Natural killer cell (primary cell): ENCODE data around the gene KCTD21. TPM values are rescaled to one million over a fixed set of nuclear protein-coding genes. Genes with fewer than 3 reads are reported as not detected.

Experiments
- ATAC-seq, 3 donors: fragments of 150-1000 bp in 2 of 3; fragments of 200-7000 bp in 1 of 3; cut with Tn5 transposase; 1 replicate in 1 of 3; 2 replicates in 2 of 3; pipeline ENCODE4 v1.10.0; 2021; ENCODE audit warnings: mild to moderate bottlenecking in 2 of 3, moderate library complexity in 2 of 3
- DNase-seq, 2 donors: peaks; one replicate each; pipeline versions ENCODE4 v3.0.0 to v3.0.0-alpha.2; 2013 to 2021; ENCODE audit warnings: mixed read lengths in 1 of 2
- H3K27ac ChIP-seq: one replicate; pipeline ENCODE4 v1.5.1; 2013; ENCODE audit warnings: mild to moderate bottlenecking, low read length
- H3K27me3 ChIP-seq: one replicate; pipeline ENCODE4 v1.6.1; 2013; ENCODE audit warnings: low read length; ENCODE audit not compliant: control insufficient read depth, insufficient read depth
- H3K36me3 ChIP-seq: one replicate; pipeline ENCODE4 v1.6.1; 2013; ENCODE audit warnings: low read length; ENCODE audit not compliant: control insufficient read depth, insufficient read depth
- H3K4me1 ChIP-seq: one replicate; pipeline ENCODE4 v1.6.1; 2013; ENCODE audit warnings: low read length; ENCODE audit not compliant: control insufficient read depth, insufficient read depth
- H3K4me3 ChIP-seq: one replicate; pipeline ENCODE4 v1.5.1; 2013; ENCODE audit warnings: low read length
- H3K9me3 ChIP-seq: one replicate; pipeline ENCODE4 v1.6.1; 2013; ENCODE audit warnings: low read length; ENCODE audit not compliant: control insufficient read depth, insufficient read depth
- H3K27ac Mint-ChIP-seq, 2 donors: one replicate each; pipeline ENCODE4 v1.8.0; 2022; ENCODE audit warnings: mild to moderate bottlenecking in 2 of 2, mixed read lengths in 2 of 2, moderate library complexity in 1 of 2
- H3K27me3 Mint-ChIP-seq, 2 donors: one replicate each; pipeline ENCODE4 v1.8.0; 2022; ENCODE audit warnings: low read depth in 2 of 2, mixed read lengths in 2 of 2
- H3K36me3 Mint-ChIP-seq: one replicate; pipeline ENCODE4 v1.8.0; 2022; ENCODE audit warnings: mixed read lengths
- H3K4me1 Mint-ChIP-seq, 2 donors: one replicate each; pipeline ENCODE4 v1.8.0; 2022; ENCODE audit warnings: mixed read lengths in 2 of 2
- H3K4me3 Mint-ChIP-seq: one replicate; pipeline ENCODE4 v1.8.0; 2022; ENCODE audit warnings: mild to moderate bottlenecking, moderate library complexity, mixed read lengths
- H3K9me3 Mint-ChIP-seq, 2 donors: one replicate each; pipeline ENCODE4 v1.8.0; 2022; ENCODE audit warnings: mixed read lengths in 2 of 2
- CTCF ChIP-seq: fragments of 200-600 bp; IDR thresholded peaks from one replicate; pipeline ENCODE4 v1.8.0; 2022; ENCODE audit warnings: antibody characterized with exemption
- WGBS: methylation state at CpG from one replicate; pipeline ENCODE4 v1.1.7; 2013; ENCODE audit warnings: missing lambda C conversion rate; ENCODE audit not compliant: insufficient coverage; 5-methylcytosine and 5-hydroxymethylcytosine counted together
- intact Hi-C: fragments of 100-400 bp; cut with micrococcal nuclease; formaldehyde crosslinking; loops from one replicate; pipeline ENCODE4 v1.14.2; 2022
- total RNA-seq, 4 donors: library from RNA; stranded (reverse); fragments of 120-200 nt in 1 of 4; gene quantifications; one replicate each; pipeline versions ENCODE4 v1.2.3 to v1.2.4, GENCODE V29; 2013 to 2022

KCTD21 gene
- total RNA-seq, 3 donors from 2014 or later (not counting 1 experiment from before 2014, with no cell fraction given), result 1.7 to 2.7 (median 2.2) TPM

- ATAC-seq (no peak), DNase-seq (no peak)
- Mint-ChIP-seq H3K27ac (no peak overlapping the region), H3K4me3 (no peak overlapping the region), H3K4me1 (no peaks in the 10 kb centered on the region), H3K9me3 (no peaks in the 10 kb centered on the region), H3K36me3 (no peaks in the 10 kb centered on the region), H3K27me3 (no peaks in the 10 kb centered on the region)
- no peak for TF ChIP-seq CTCF
- Histone ChIP-seq H3K4me3 (no peak overlapping the region), H3K27ac (no peak overlapping the region), H3K36me3 (no peaks in the 10 kb centered on the region), H3K27me3 (no peaks in the 10 kb centered on the region), H3K9me3 (no peaks in the 10 kb centered on the region), H3K4me1 (no peaks in the 10 kb centered on the region)
- intact Hi-C loops, result no loop called here
- WGBS, result 88% methylated on average over 2 of the region's 2 CpGs
These were observed 27.1 kb downstream of the KCTD21 start for GRCh38 chr11:78161346-78161745.

- intact Hi-C loops, result no loop called here
- no peak overlapping the region for H3K4me3 Mint-ChIP-seq
- Histone ChIP-seq H3K4me3 (no peak overlapping the region), H3K27ac (no peak overlapping the region), H3K36me3 (no peaks in the 10 kb centered on the region), H3K9me3 (no peaks in the 10 kb centered on the region), H3K27me3 (no peaks in the 10 kb centered on the region), H3K4me1 (no peaks in the 10 kb centered on the region)
- no peaks in the 10 kb centered on the region for H3K4me1 Mint-ChIP-seq
- no peak for TF ChIP-seq CTCF
- no peaks in the 10 kb centered on the region for H3K27me3 Mint-ChIP-seq
- ATAC-seq, result no peak
- DNase-seq, result no peak
- H3K36me3 Mint-ChIP-seq, result no peaks in the 10 kb centered on the region
- 80% methylated on average over 1 of the region's 1 CpG for WGBS
- no peaks in the 10 kb centered on the region for H3K9me3 Mint-ChIP-seq
- no peak overlapping the region for H3K27ac Mint-ChIP-seq
These were observed 27.9 kb downstream of the KCTD21 start for GRCh38 chr11:78160557-78160956.

- Histone ChIP-seq H3K36me3 (no peaks in the 10 kb centered on the region), H3K27ac (no peak overlapping the region), H3K27me3 (no peaks in the 10 kb centered on the region), H3K4me1 (no peaks in the 10 kb centered on the region), H3K9me3 (no peaks in the 10 kb centered on the region), H3K4me3 (no peak overlapping the region)
- no peaks in the 10 kb centered on the region for H3K27me3 Mint-ChIP-seq
- no peak for DNase-seq
- no peak overlapping the region for H3K4me3 Mint-ChIP-seq
- no peak for ATAC-seq
- 92% methylated on average over 3 of the region's 6 CpGs for WGBS
- intact Hi-C loops, result no loop called here
- no peaks in the 10 kb centered on the region for H3K9me3 Mint-ChIP-seq
- H3K36me3 Mint-ChIP-seq, result no peaks in the 10 kb centered on the region
- TF ChIP-seq CTCF, result no peak
- H3K27ac Mint-ChIP-seq, result no peak overlapping the region
- no peaks in the 10 kb centered on the region for H3K4me1 Mint-ChIP-seq
These were observed 29.3 kb downstream of the KCTD21 start for GRCh38 chr11:78158987-78159652.
